ENCODE measurements around the gene CLEC4A. TPM values are rescaled to one million over a fixed set of nuclear protein-coding genes. Genes with fewer than 3 reads are reported as not detected.
"Not testable (repeated sequence)": the region's sequence is repeated elsewhere in the genome, so short reads cannot be mapped to it uniquely, and the experiment has no call there.

Gene CLEC4A
- total RNA-seq, 1 experiment from 2014 or later = 1.3 TPM

GRCh38 chr12:8179989-8180585, 56.7 kb downstream of the CLEC4A start:
- DNase-seq (ENCODE audit: unreplicated experiment) = peak; percentile 49
- intact Hi-C loops (cut with micrococcal nuclease); H3K4me1 Mint-ChIP-seq (ENCODE audit: insufficient read depth, unreplicated experiment); H3K27ac Mint-ChIP-seq (ENCODE audit: low read depth, unreplicated experiment); BruUV-seq (replicated peaks); H3K36me3 Mint-ChIP-seq (ENCODE audit: insufficient read depth, unreplicated experiment); H3K27me3 Mint-ChIP-seq (ENCODE audit: insufficient read depth, unreplicated experiment); POLR2A ChIA-PET; H3K9me3 Mint-ChIP-seq (ENCODE audit: unreplicated experiment): not testable (repeated sequence)
- peak; percentile 29 for TF ChIP-seq CTCF (IDR thresholded peaks at IDR 0.05; ENCODE audit: unreplicated experiment)
- H3K4me3 Mint-ChIP-seq (ENCODE audit: unreplicated experiment) = peak overlapping the region; percentile 76
- CTCF ChIA-PET = interaction anchor here (0.9 kb wide), 1 partner anchor 13 kb away, joined by 3 read pairs; no protein-coding TSS in a partner anchor

GRCh38 chr12:8181271-8181670, 57.9 kb downstream of the CLEC4A start:
- peak overlapping the region; percentile 67 for H3K4me3 Mint-ChIP-seq (ENCODE audit: unreplicated experiment)
- DNase-seq (ENCODE audit: unreplicated experiment); POLR2A ChIA-PET; H3K27ac Mint-ChIP-seq (ENCODE audit: low read depth, unreplicated experiment); H3K36me3 Mint-ChIP-seq (ENCODE audit: insufficient read depth, unreplicated experiment); H3K4me1 Mint-ChIP-seq (ENCODE audit: insufficient read depth, unreplicated experiment); H3K27me3 Mint-ChIP-seq (ENCODE audit: insufficient read depth, unreplicated experiment); BruUV-seq (replicated peaks); H3K9me3 Mint-ChIP-seq (ENCODE audit: unreplicated experiment); intact Hi-C loops (cut with micrococcal nuclease): not testable (repeated sequence)
- CTCF ChIA-PET = interaction anchor here (0.6 to 0.7 kb wide), 2 partner anchors 31 to 196 kb away, joined by 3 read pairs; no protein-coding TSS in a partner anchor

GRCh38 chr12:8182923-8183322, 59.5 kb downstream of the CLEC4A start:
- H3K4me1 Mint-ChIP-seq (ENCODE audit: insufficient read depth, unreplicated experiment); H3K27ac Mint-ChIP-seq (ENCODE audit: low read depth, unreplicated experiment); intact Hi-C loops (cut with micrococcal nuclease); CTCF ChIA-PET; H3K27me3 Mint-ChIP-seq (ENCODE audit: insufficient read depth, unreplicated experiment); H3K36me3 Mint-ChIP-seq (ENCODE audit: insufficient read depth, unreplicated experiment); DNase-seq (ENCODE audit: unreplicated experiment); POLR2A ChIA-PET; H3K4me3 Mint-ChIP-seq (ENCODE audit: unreplicated experiment); H3K9me3 Mint-ChIP-seq (ENCODE audit: unreplicated experiment); BruUV-seq (replicated peaks): not testable (repeated sequence)

GRCh38 chr12:8183346-8183745, 59.9 kb downstream of the CLEC4A start:
- POLR2A ChIA-PET; H3K27me3 Mint-ChIP-seq (ENCODE audit: insufficient read depth, unreplicated experiment); H3K27ac Mint-ChIP-seq (ENCODE audit: low read depth, unreplicated experiment); H3K4me3 Mint-ChIP-seq (ENCODE audit: unreplicated experiment); H3K4me1 Mint-ChIP-seq (ENCODE audit: insufficient read depth, unreplicated experiment); DNase-seq (ENCODE audit: unreplicated experiment); CTCF ChIA-PET; BruUV-seq (replicated peaks); intact Hi-C loops (cut with micrococcal nuclease); H3K36me3 Mint-ChIP-seq (ENCODE audit: insufficient read depth, unreplicated experiment); H3K9me3 Mint-ChIP-seq (ENCODE audit: unreplicated experiment): not testable (repeated sequence)

DNA sequence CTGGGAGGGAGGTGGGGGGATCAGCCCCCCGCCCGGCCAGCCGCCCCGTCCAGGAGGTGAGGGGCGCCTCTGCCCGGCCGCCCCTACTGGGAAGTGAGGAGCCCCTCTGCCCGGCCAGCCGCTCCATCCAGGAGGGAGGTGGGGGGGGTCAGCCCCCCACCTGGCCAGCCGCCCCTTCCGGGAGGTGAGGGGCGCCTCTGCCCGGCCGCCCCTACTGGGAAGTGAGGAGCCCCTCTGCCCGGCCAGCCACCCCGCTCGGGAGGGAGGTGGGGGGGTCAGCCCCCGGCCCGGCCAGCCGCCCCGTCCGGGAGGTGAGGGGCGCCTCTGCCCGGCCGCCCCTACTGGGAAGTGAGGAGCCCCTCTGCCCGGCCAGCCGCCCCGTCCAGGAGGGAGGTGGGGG, 60.8 kb downstream of the CLEC4A start:
- intact Hi-C loops (cut with micrococcal nuclease); POLR2A ChIA-PET; H3K27ac Mint-ChIP-seq (ENCODE audit: low read depth, unreplicated experiment); CTCF ChIA-PET; H3K9me3 Mint-ChIP-seq (ENCODE audit: unreplicated experiment); H3K36me3 Mint-ChIP-seq (ENCODE audit: insufficient read depth, unreplicated experiment); H3K4me3 Mint-ChIP-seq (ENCODE audit: unreplicated experiment); DNase-seq (ENCODE audit: unreplicated experiment); BruUV-seq (replicated peaks); H3K4me1 Mint-ChIP-seq (ENCODE audit: insufficient read depth, unreplicated experiment); H3K27me3 Mint-ChIP-seq (ENCODE audit: insufficient read depth, unreplicated experiment): not testable (repeated sequence)

DNA sequence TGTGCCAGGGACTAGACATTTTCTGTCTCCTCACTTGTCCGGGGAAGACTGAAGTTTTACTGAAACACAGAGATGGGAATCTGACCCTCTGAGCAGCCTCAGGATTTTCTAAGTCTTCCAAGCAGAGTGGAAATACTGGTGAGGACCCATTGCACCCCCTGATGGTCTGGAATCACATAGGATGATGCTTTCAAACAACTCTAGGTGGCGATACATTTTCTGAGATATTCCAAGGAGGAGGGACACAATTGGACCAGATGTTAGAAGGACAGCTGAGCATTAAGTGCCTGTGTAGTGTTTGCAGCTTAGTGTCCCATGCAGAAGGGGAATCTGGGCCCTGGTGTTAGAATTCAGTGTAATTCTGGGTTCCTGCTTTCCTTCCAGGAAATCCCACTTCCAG, 64.7 kb downstream of the CLEC4A start:
- not testable (repeated sequence) for BruUV-seq (replicated peaks)

More for the DNA sequence above, 64.7 kb downstream of the CLEC4A start:
- H3K27ac Mint-ChIP-seq (ENCODE audit: low read depth, unreplicated experiment); H3K36me3 Mint-ChIP-seq (ENCODE audit: insufficient read depth, unreplicated experiment); CTCF ChIA-PET; H3K27me3 Mint-ChIP-seq (ENCODE audit: insufficient read depth, unreplicated experiment); POLR2A ChIA-PET; DNase-seq (ENCODE audit: unreplicated experiment); H3K4me3 Mint-ChIP-seq (ENCODE audit: unreplicated experiment); H3K9me3 Mint-ChIP-seq (ENCODE audit: unreplicated experiment); intact Hi-C loops (cut with micrococcal nuclease); H3K4me1 Mint-ChIP-seq (ENCODE audit: insufficient read depth, unreplicated experiment): not testable (repeated sequence)

Other genes with a start within 250 kb of the CLEC4A start
- gene SLC2A3, start 187.4 kb upstream of the CLEC4A start, total RNA-seq (2022) = 4.0 and 9.2 TPM in 2 replicates
- gene FOXJ2, start 90.9 kb upstream of the CLEC4A start, total RNA-seq (2022) = 19.7 and 21.1 TPM in 2 replicates
- not detected in 2 replicates for gene C3AR1, start 57.3 kb upstream of the CLEC4A start, total RNA-seq (2022)
- gene NECAP1, start 41.3 kb upstream of the CLEC4A start, total RNA-seq (2022) = 53.7 and 59.3 TPM in 2 replicates
- not detected in 2 replicates for gene ZNF705A, start 33.4 kb downstream of the CLEC4A start, total RNA-seq (2022)
- gene FAM90A1, start 104.0 kb downstream of the CLEC4A start, total RNA-seq (2022) = not detected in 2 replicates

Measured in MCF 10A (cell line).